Mammary epithelial cell (primary cell): Measurements from ENCODE around the gene APLF.

Experiments used
- EZH2 ChIP-seq: IDR thresholded peaks from 2 replicates; pipeline ENCODE4 v1.6.1; 2012; ENCODE audit warnings: low read length, inconsistent platforms, borderline replicate concordance
- TF ChIP-seq, protein P1 (sequence below), 2 donors: IDR thresholded peaks in 1 of 2; conservative IDR thresholded peaks in 1 of 2; 2 replicates each; pipeline ENCODE4 v1.5.1; 2011 to 2012; ENCODE audit warnings: inconsistent platforms in 2 of 2, low read length in 2 of 2, mild to moderate bottlenecking in 2 of 2, control low read depth in 1 of 2, low read depth in 1 of 2; ENCODE audit not compliant: insufficient read depth in 1 of 2; ENCODE audit errors: extremely low read depth in 1 of 2

DNA sequence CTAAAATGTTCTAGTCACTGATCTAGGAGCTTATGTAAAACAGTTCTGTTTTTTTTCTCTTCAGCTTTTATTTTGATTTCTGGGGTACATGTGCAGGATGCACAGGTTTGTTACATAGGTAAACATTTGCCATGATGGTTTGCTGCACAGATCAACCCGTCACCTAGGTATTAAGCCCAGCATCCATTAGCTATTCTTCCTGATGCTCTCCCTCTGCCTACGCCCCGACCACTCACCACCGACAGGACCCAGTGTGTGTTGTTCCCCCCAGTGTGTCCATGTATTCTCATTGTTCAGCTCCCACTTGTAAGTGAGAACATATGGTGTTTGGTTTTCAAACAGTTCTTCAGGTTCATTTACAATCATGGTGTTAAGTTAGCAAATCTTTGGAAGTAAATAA is 91.2 kb downstream of the APLF start:
- TF ChIP-seq, protein P1, sequence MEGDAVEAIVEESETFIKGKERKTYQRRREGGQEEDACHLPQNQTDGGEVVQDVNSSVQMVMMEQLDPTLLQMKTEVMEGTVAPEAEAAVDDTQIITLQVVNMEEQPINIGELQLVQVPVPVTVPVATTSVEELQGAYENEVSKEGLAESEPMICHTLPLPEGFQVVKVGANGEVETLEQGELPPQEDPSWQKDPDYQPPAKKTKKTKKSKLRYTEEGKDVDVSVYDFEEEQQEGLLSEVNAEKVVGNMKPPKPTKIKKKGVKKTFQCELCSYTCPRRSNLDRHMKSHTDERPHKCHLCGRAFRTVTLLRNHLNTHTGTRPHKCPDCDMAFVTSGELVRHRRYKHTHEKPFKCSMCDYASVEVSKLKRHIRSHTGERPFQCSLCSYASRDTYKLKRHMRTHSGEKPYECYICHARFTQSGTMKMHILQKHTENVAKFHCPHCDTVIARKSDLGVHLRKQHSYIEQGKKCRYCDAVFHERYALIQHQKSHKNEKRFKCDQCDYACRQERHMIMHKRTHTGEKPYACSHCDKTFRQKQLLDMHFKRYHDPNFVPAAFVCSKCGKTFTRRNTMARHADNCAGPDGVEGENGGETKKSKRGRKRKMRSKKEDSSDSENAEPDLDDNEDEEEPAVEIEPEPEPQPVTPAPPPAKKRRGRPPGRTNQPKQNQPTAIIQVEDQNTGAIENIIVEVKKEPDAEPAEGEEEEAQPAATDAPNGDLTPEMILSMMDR (conservative IDR thresholded peaks at IDR 0.05 in 1 of 2, IDR thresholded peaks at IDR 0.05 in 1 of 2; ENCODE audit: extremely low read depth in 1 of 2, insufficient read depth in 1 of 2, low read depth in 1 of 2, low read length in 2 of 2): no peak
- no peak for TF ChIP-seq EZH2
